Activated gamma-delta T cell treated with Interleukin-2 at 50 U/mL for 16 hours (primary cell): ENCODE data around the gene SERPINB11.
"Not testable (repeated sequence)": the region's sequence is repeated elsewhere in the genome, so short reads cannot be mapped to it uniquely, and the experiment has no call there.

Experiments used
- DNase-seq: peaks from one replicate; pipeline ENCODE4 v3.0.0-alpha.2; 2020

SERPINB11 gene, protein sequence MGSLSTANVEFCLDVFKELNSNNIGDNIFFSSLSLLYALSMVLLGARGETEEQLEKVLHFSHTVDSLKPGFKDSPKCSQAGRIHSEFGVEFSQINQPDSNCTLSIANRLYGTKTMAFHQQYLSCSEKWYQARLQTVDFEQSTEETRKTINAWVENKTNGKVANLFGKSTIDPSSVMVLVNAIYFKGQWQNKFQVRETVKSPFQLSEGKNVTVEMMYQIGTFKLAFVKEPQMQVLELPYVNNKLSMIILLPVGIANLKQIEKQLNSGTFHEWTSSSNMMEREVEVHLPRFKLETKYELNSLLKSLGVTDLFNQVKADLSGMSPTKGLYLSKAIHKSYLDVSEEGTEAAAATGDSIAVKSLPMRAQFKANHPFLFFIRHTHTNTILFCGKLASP

DNA sequence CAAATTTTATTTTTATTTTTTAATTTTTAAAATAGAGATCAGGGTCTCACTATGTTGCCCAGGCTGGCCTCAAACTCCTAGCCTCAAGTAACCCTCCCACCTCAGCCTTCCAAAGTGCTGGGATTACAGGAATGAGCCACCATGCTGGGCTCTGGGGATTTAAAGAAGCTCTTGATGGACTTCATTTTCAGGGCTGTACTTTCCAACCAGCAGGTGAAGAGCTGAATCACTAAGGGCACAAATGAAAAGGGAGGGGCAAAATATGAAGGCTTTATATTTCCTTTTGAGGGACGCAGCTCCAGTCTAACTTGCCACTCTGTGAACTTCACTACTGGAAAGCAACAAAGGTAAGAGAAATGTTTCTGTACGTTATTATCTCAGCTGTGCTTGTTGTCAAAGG, at the start of gene SERPINB11:
TSS of gene SERPINB11 (plus strand) at position 301 of the 400 bp plus-strand sequence. CDS start 7,234 bp downstream, outside the sequence.
- no peak for DNase-seq

DNA sequence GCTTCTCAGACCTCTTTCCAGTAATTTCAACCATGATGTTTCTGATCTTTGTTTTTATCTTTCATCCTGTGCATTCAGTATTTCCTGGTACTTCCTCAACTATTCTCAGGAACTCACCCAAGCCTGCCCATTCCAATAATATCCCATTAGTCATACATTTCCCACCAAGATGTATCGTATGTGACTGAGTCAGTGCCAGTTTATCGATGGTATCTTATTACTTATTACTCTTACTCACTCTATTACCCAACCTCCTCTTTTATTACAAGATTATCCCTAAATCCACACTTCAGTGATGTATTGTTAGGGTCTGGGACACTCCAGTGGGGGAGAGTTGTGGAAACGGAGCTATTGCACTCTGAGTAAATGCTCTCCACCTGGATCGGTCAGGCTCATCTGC, 43.8 kb upstream of the SERPINB11 start:
- DNase-seq, result not testable (repeated sequence)

GRCh38 chr18:63661750-63662149, 41.0 kb upstream of the SERPINB11 start, which contains the start of gene SERPINB3:
Gene SERPINB3, minus strand, starts transcription at chr18:63661893. Its CDS starts 677 bp downstream, at chr18:63661216.
- DNase-seq, result not testable (repeated sequence)

DNA sequence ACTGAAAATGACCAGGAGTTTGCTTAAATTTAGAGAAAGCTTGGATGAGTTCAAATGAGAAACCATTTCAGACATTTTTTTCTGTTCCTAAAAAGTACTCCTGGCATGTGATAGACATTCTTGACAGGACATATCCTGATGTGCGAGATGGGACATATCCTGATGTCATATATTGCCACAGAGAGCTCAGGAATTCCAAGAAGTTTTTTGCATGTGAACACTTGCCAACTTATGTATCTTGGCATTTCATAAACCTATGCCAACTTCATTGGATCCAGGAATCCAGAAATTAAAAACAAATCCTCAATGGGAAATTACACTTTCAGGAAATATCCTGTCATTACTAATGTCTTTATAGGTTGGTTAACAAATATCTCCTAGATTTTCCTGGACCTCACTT, 38.2 kb upstream of the SERPINB11 start:
- DNase-seq, result no peak

GRCh38 chr18:63676526-63677323, 26.0 kb upstream of the SERPINB11 start:
- DNase-seq, result no peak

DNA sequence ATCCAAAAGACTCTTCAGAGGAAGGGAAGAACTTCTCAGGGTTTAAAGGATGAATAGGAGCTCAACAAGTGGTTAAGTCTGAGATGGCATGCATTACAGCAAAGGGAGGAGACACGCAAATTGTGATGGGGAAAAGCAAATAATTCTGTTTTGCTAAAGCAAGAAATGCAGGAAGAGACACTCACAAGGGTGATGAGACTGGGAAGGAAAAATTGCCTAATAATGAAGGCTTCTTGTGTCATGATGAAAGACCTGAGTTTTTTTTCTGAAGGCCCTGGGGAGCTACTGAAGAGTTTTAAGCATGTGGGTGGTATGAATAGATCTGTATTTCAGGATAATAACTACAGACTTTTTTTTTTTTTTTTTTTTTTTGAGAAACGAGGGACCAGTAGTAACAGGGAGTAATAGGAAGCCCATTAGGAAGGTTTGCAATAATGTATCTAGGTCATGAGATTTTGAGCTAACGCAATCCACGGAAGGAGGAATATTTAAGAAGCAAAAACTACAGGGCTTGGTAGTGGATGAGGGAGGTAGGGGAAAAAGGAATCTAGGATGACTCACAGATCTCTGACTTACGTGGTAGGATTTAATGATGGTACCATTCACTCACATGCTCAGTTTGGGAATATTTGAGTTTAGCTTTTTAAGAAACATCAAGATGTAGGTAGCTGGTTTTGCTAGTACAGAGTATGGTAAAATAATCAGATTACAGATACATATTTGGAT, 25.1 kb upstream of the SERPINB11 start:
- no peak for DNase-seq

DNA sequence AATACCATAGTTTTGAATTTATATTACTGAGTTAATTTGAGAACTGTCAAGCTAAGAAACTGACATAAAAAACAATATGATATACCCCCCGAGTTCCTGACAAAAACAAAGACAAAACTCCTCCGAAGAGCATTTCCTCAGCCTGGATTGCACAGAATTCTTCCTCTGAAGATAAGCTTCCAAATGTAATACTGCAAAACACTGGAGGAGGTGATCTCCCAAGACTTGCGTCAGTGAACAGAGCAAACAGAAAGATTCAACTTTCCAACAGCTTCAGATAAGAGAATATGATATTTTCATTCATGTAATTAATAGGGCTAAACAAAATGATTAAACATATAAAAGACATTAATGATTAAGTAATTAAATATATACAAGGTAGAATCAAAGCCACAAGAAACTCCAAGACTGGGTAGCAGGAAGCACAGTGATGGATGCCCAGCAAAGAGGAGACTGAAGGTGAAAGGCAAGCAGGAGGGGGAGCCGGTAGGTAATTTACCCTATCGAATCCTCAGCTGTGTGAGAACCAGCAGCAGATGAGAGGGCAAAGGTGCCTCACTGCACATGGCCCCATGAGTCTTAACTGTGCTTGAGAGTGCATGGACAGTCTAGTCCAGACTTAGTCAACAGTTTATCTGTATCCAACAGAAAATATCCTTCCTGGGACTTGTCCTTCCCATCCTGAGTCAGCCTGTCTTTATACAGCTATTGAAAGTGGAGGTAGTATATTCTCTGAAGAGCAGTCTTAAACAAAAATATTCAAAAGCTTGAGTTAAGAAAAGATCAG, 22.7 kb upstream of the SERPINB11 start:
- no peak for DNase-seq

GRCh38 chr18:63681449-63682340, 21.1 kb upstream of the SERPINB11 start:
- DNase-seq, result no peak

- DNase-seq, result no peak
Observed at GRCh38 chr18:63683152-63683551, 19.6 kb upstream of the SERPINB11 start.

- DNase-seq, result no peak
Observed at GRCh38 chr18:63683890-63684289, 18.9 kb upstream of the SERPINB11 start.

DNA sequence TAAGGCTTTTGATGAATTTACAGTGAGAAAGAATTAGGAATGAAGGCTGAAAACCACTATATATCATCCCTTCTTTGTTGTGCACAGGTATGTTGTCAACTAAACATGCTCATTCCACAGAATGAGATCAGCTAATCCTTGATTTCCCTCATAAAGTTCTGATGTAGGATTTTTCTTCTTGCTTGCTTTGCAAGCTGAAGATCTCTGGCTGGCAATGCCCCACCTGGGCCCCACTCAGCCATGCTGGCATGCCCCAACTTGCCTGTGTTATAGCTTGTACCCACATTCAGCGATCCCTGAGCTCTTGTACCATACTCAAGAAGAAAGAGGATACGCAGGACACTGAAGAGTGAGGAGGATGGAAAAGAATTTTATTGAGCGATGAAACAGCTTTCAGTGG, 18.0 kb upstream of the SERPINB11 start:
- no peak for DNase-seq

GRCh38 chr18:63686871-63687270, 15.9 kb upstream of the SERPINB11 start:
- DNase-seq, result no peak

DNA sequence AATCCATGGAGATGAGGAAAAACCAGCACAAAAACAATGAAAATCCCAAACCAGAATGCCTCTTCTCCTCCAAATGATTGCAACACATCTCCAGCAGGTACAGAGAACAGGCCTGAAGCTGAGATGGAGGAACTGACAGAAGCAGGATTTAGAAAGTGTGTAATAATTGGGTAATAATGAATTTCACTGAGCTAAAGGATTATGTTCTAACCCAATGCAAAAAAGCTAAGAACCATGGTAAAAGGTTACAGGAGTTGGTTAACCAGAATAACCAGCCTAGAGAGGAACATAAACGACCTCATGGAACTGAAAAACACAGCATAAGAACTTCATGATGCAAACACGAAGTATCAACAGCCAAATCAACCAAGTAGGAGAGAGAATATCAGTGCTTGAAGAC, 13.7 kb upstream of the SERPINB11 start:
- DNase-seq, result no peak

- no peak for DNase-seq
Observed at GRCh38 chr18:63697097-63697660, 5.6 kb upstream of the SERPINB11 start.

DNA sequence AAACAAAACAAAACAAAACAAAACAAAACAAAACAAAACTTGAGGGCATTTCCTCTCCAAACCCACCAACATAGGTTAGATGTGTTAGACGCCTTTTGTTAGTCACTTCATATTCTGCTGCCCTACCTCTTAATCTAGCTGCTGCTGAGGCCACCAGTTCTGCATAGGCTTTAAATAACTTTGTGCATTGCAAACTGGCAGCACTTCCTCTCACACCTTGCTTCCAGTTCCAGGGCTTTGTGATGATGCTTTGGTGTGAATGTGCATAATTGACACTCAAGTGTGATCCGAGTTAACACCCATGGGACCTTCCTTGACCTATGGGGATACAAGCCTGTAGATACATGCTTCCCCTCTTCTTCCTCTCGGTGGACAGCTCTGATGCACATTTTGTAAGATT, 2.3 kb upstream of the SERPINB11 start:
- DNase-seq, result no peak

DNA sequence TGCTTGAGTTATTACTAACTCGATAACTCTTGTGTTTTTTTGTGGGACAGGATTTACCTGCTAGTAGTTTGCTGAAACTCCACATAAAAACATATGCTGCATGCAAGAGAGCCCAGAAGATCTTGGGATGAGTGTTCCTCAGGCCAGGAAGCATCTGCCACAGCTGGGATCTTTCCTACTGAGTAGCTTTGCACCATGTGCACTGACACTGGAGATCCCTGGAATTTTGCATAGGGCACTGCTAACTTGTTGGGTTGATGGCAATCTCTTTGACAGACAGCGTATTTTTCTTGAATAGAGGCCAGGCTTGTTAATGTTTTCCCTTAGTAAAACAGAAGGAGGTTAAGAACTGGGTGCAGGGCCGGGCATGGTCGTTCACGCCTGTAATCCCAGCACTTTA, 808 bp upstream of the SERPINB11 start:
- no peak for DNase-seq

GRCh38 chr18:63705401-63705800, 2.6 kb downstream of the SERPINB11 start:
- no peak for DNase-seq

- no peak for DNase-seq
Observed at GRCh38 chr18:63707816-63708215, 5.1 kb downstream of the SERPINB11 start.

- DNase-seq, result no peak
Observed at GRCh38 chr18:63708650-63709049, 5.9 kb downstream of the SERPINB11 start.

DNA sequence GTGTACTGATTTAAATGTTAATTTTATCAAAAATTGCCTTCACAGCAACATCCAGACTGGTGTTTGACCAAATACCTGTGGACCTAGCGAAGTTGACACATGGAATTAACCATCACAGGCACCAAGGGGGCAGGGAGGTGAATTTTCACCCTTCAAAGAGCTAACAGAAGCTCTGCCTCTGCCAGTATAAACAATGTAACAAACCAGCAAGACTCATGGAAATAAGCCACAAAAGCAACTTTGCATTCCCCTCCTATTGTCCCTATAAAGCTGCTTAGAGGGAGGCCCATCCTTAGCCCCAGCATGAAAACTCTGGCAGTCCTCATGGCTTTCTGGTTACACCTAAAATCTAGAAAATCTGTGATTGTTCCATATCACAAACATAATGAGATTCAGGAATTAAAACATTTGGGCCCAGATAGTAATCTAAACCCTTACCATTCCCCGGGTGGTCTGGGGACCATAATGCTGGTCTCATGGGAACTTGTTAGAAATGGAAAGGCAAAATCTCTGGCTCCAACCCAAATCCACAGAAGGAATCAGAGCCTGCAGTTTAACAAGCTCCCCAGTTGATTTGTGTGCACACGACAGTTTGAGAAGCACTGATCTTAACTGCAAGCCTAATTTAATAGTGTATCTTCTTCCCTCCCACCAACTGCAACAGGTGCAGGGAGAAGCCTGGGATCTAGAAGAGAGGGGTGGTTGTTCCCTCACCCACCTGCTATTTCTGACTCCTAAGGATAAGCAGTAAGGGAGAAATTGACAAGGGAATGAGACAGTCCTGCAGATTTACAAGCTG, 23.1 kb downstream of the SERPINB11 start:
- no peak for DNase-seq
